Body of pancreas (tissue), 4 donors: ENCODE results near the gene RAPH1. TPM values are rescaled to one million over a fixed set of nuclear protein-coding genes. Genes with fewer than 3 reads are reported as not detected.
A peak's percentile ranks its signal among the peaks of the same experiment; 100 is the strongest.

ENCODE experiments used
- ATAC-seq: fragments of 150-250 bp; one replicate; pipeline ENCODE4 v1.9.1; 2016
- DNase-seq, 4 donors: peaks; one replicate each; pipeline ENCODE4 v3.0.0-alpha.2; 2019
- H3K27ac ChIP-seq, 4 donors: fragments of 200-600 bp; sonication (generic); 1 replicate in 3 of 4; 2 replicates in 1 of 4; pipeline versions ENCODE4 v1.5.1 to v1.6.1; 2016 to 2019; ENCODE audit warnings: mild to moderate bottlenecking in 1 of 4, mixed read lengths in 1 of 4, moderate library complexity in 1 of 4
- H3K27me3 ChIP-seq, 2 donors: fragments of 200-600 bp; sonication (generic); one replicate each; pipeline ENCODE4 v1.6.0; 2016; ENCODE audit warnings: mild to moderate bottlenecking in 1 of 2
- H3K36me3 ChIP-seq, 2 donors: fragments of 200-600 bp; sonication (generic); replicated peaks in 1 of 2; 2 replicates each; pipeline ENCODE4 v1.5.1; 2016; ENCODE audit warnings: low read depth in 2 of 2; ENCODE audit not compliant: insufficient read depth in 1 of 2
- H3K4me1 ChIP-seq: fragments of 200-600 bp; sonication (generic); one replicate; pipeline ENCODE4 v1.6.0; 2016
- H3K4me3 ChIP-seq, 2 donors: fragments of 200-600 bp; sonication (generic); 1 replicate in 1 of 2; 2 replicates in 1 of 2; pipeline ENCODE4 v1.5.1; 2016 to 2019
- H3K9me3 ChIP-seq, 3 donors: fragments of 200-600 bp; sonication (generic); 1 replicate in 2 of 3; 2 replicates in 1 of 3; pipeline ENCODE4 v1.5.1; 2016
- POLR2A ChIP-seq, 3 donors: fragments of 450-650 bp; IDR thresholded peaks; one replicate each; pipeline ENCODE4 v1.6.1; 2016; ENCODE audit warnings: antibody characterized with exemption in 3 of 3, mild to moderate bottlenecking in 2 of 3
- WGBS, 2 donors: methylation state at CpG; one replicate each; pipeline ENCODE4 v1.1.5; 2017; 5-methylcytosine and 5-hydroxymethylcytosine counted together
- intact Hi-C: fragments of 100-400 bp; cut with DNase I; formaldehyde crosslinking; loops from one replicate; pipeline ENCODE4 v1.15.1; 2023
- total RNA-seq, 2 donors: library from RNA; depleted of rRNA; stranded (reverse); fragments of >200 nt; gene quantifications; one replicate each; pipeline ENCODE4 v1.1.0, GENCODE V29; 2016
- TF ChIP-seq, protein P1 (sequence below), 7 experiments: fragments of 450-650 bp in 4 of 7; fragments of 200-600 bp in 3 of 7; sonication (generic) in 3 of 7; IDR thresholded peaks; one replicate each; pipeline ENCODE4 v1.5.1; 2016 to 2019; ENCODE audit warnings: antibody characterized with exemption in 7 of 7

Gene RAPH1
- total RNA-seq, 2 donors from 2014 or later = 11.9 TPM

DNA sequence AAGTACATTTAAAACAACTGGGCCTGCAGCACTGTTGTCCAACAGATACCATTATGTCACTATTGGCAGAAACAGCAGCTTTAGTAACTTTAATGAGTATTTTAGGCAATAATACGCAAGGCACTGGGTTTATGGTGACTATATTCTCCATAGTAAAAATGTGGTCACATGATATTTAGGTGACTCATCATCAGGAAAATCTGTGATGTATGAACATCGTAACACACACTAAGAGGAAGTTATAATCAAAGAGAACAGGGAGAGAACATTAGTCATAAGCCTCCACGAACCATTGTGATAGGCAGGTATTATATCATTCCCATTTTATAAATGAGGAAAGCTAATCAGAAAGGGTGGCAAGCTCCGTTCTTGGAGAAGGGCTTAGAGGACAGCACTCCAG lies 36.9 kb downstream of the RAPH1 start:
- Histone ChIP-seq H3K4me3 (no peak overlapping the region), H3K4me1 (peaks cover 9% of the 10 kb centered on the region), H3K27ac (peak overlapping the region in 2 of 4 donors; percentile 16 to 55), H3K27me3 (no peaks in the 10 kb centered on the region), H3K36me3 (no peaks in the 10 kb centered on the region), H3K9me3 (no peaks in the 10 kb centered on the region)
- WGBS, 2 donors = 55 to 57% methylated on average over 4 of the region's 4 CpGs
- intact Hi-C loops = no loop called here
- DNase-seq (no peak), ATAC-seq (peak; percentile 67)
- no peak for TF ChIP-seq POLR2A (IDR thresholded peaks at IDR 0.05)
- TF ChIP-seq, protein P1, sequence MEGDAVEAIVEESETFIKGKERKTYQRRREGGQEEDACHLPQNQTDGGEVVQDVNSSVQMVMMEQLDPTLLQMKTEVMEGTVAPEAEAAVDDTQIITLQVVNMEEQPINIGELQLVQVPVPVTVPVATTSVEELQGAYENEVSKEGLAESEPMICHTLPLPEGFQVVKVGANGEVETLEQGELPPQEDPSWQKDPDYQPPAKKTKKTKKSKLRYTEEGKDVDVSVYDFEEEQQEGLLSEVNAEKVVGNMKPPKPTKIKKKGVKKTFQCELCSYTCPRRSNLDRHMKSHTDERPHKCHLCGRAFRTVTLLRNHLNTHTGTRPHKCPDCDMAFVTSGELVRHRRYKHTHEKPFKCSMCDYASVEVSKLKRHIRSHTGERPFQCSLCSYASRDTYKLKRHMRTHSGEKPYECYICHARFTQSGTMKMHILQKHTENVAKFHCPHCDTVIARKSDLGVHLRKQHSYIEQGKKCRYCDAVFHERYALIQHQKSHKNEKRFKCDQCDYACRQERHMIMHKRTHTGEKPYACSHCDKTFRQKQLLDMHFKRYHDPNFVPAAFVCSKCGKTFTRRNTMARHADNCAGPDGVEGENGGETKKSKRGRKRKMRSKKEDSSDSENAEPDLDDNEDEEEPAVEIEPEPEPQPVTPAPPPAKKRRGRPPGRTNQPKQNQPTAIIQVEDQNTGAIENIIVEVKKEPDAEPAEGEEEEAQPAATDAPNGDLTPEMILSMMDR (IDR thresholded peaks at IDR 0.05) = no peak

DNA sequence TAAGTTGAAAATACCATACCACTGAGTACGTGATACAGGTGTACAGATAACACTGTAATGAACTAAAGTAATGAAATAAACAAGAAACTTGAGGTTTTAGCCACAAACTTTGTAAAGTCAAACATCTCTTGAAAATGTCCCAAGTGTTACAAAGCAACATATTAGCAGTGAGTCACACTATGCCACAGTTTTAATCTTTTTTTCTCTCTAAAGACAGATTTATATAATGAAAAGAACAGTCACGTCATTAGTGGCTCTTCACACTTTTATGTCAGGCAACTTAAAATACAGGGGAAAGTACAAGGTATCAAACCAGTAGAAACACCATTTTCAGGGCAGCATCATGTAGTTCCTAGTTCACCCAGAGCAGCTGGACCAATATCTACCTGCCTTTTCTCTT lies 42.1 kb downstream of the RAPH1 start:
- intact Hi-C loops = no loop called here
- no peak for DNase-seq

DNA sequence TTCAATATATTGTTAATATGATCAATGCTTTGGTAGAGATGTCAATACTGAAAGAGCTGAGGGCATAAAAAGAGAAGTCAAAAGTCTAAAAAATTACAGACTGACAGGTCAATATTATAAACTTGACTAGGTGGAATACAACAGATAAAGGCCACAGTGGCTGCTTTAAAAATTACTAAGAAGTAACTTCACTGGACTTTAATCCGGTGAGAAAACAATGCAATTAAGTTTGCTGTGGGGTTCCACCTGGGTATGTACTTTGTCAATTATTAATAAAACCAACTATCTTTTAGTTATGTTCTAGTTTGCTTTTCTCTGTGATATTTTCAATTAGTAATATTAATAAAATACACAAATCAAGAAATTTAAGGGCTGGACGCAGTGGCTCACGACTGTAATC lies 44.7 kb downstream of the RAPH1 start:
- Histone ChIP-seq H3K27me3 (no peaks in the 10 kb centered on the region), H3K4me1 (no peaks in the 10 kb centered on the region), H3K4me3 (no peak overlapping the region), H3K36me3 (no peaks in the 10 kb centered on the region), H3K27ac (no peak overlapping the region), H3K9me3 (no peaks in the 10 kb centered on the region)
- no peak for TF ChIP-seq POLR2A (IDR thresholded peaks at IDR 0.05)
- TF ChIP-seq, protein P1 (IDR thresholded peaks at IDR 0.05) = no peak
- DNase-seq (no peak), ATAC-seq (no peak)
- WGBS, 2 donors = 29 to 31% methylated on average over 3 of the region's 3 CpGs
- intact Hi-C loops = no loop called here

More for the DNA sequence above, 42.1 kb downstream of the RAPH1 start:
- ATAC-seq = no peak
- no peak overlapping the region for H3K27ac ChIP-seq
- H3K36me3 ChIP-seq = no peaks in the 10 kb centered on the region
- TF ChIP-seq POLR2A (IDR thresholded peaks at IDR 0.05) = no peak
- TF ChIP-seq, protein P1 (IDR thresholded peaks at IDR 0.05) = no peak
- WGBS, 2 donors = 82 to 89% methylated on average over 2 of the region's 2 CpGs
- no peaks in the 10 kb centered on the region for H3K9me3 ChIP-seq
- H3K27me3 ChIP-seq = no peaks in the 10 kb centered on the region
- H3K4me3 ChIP-seq = no peak overlapping the region
- H3K4me1 ChIP-seq = peaks cover 3% of the 10 kb centered on the region

DNA sequence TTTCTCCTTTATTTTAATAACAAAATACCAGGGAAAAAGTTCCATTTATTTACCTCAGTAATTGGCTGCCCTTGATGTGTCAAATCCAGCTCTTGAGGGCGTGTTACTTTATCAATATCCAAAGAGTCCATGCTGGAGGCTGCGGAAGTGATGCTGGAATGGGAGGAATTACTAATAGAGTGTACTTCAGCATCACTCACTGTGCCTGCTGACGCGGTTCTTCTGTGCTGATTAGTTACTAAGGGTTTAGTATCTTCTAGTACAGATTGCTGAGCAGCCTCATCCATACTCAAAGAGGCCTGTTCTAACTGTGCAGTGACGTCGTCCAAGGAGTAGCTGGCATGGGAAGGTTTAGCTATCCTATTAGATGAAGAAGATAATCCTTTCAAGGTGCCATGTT lies 45.6 kb downstream of the RAPH1 start:
- Histone ChIP-seq H3K4me1 (no peaks in the 10 kb centered on the region), H3K9me3 (no peaks in the 10 kb centered on the region), H3K27me3 (no peaks in the 10 kb centered on the region), H3K27ac (no peak overlapping the region), H3K36me3 (no peaks in the 10 kb centered on the region), H3K4me3 (no peak overlapping the region)
- TF ChIP-seq, protein P1 (IDR thresholded peaks at IDR 0.05) = no peak
- TF ChIP-seq POLR2A (IDR thresholded peaks at IDR 0.05) = no peak
- ATAC-seq (no peak), DNase-seq (no peak)
- intact Hi-C loops = loop anchor here (10.0 kb wide), 2 partner anchors 165 to 325 kb away; no protein-coding TSS in a partner anchor
- WGBS, 2 donors = 85 to 90% methylated on average over 6 of the region's 6 CpGs
